Embryonic facial prominence (tissue), 1 donor: ENCODE data around the gene ALDH5A1.

Source experiments
- DNase-seq: peaks from one replicate; pipeline ENCODE4 v3.0.0-alpha.2; 2016; ENCODE audit errors: extremely low spot score

Gene ALDH5A1

DNA sequence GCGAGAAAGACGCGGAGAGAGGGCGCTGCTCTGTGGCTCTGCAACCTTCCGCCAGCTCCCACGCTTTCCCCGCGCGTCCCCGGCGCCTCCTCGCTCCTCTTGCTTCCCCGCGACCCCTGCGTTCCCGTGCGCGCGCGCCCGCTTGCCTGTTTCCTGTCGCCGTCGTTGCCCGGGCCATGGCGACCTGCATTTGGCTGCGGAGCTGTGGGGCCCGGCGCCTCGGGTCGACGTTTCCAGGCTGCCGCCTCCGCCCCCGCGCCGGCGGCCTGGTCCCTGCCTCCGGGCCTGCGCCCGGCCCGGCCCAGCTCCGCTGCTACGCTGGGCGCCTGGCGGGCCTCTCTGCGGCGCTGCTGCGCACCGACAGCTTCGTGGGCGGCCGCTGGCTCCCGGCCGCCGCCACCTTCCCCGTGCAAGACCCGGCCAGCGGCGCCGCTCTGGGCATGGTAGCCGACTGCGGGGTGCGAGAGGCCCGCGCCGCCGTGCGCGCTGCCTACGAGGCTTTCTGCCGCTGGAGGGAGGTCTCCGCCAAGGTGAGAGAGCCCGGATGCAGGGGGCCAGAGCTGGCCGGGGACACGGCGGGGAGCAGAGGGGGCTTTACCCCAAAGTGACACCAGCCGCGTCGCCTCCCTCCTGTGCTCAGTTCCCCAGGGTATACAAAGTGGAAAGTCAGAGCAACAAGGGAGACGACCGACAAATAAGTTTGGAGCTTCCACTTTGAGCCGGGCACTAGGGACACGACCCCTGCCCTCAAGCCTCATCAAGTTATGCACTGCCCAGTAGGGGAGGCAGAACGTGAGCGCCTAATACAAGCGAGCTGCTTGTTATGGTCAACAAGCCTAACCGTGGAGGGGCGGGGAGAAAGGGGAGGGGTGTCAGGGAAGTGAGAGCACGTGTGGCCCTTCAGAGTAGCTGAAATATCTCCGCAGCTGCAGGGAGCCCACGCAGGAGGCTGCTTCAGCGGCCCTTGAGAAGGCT, at the start of gene ALDH5A1:
ALDH5A1 (plus strand) TSS at position 149 of the 975 bp plus-strand sequence; CDS start at position 177, 28 bp downstream.
- DNase-seq = peak; percentile 25

GRCh38 chr6:24445704-24446103, 49.1 kb upstream of the ALDH5A1 start:
- no peak for DNase-seq

GRCh38 chr6:24446670-24447069, 48.1 kb upstream of the ALDH5A1 start:
- no peak for DNase-seq

GRCh38 chr6:24448396-24448795, 46.4 kb upstream of the ALDH5A1 start:
- no peak for DNase-seq

- DNase-seq = no peak
Measured at GRCh38 chr6:24448828-24449525, 45.8 kb upstream of the ALDH5A1 start.

- no peak for DNase-seq
Measured at GRCh38 chr6:24451581-24452388, 43.0 kb upstream of the ALDH5A1 start.

- no peak for DNase-seq
Measured at GRCh38 chr6:24453921-24454320, 40.8 kb upstream of the ALDH5A1 start.

GRCh38 chr6:24454452-24454851, 40.3 kb upstream of the ALDH5A1 start:
- DNase-seq = no peak

DNA sequence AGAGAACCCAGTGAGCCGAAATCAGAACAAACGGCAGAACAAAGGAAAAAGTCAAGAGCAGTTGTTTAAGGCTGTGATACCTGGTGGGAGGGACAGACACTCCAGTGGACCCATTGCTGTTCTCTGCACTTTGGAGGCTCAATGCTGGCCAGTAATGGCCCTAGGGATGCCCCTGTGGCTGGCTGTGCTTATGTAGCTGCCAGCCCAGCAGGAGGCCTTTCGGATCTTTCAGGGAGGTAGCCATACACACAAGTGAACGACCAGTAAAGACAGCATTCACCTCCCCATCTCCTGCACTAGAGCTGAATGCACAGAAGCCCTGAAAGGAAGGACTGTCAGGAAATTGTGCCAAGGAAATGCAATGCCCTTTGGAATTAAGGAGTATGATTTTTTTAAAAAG, 39.7 kb upstream of the ALDH5A1 start:
- DNase-seq = no peak

GRCh38 chr6:24458134-24458533, 36.6 kb upstream of the ALDH5A1 start:
- no peak for DNase-seq

- DNase-seq = no peak
Measured at GRCh38 chr6:24458941-24459340, 35.8 kb upstream of the ALDH5A1 start.

- no peak for DNase-seq
Measured at GRCh38 chr6:24460966-24461365, 33.8 kb upstream of the ALDH5A1 start.

DNA sequence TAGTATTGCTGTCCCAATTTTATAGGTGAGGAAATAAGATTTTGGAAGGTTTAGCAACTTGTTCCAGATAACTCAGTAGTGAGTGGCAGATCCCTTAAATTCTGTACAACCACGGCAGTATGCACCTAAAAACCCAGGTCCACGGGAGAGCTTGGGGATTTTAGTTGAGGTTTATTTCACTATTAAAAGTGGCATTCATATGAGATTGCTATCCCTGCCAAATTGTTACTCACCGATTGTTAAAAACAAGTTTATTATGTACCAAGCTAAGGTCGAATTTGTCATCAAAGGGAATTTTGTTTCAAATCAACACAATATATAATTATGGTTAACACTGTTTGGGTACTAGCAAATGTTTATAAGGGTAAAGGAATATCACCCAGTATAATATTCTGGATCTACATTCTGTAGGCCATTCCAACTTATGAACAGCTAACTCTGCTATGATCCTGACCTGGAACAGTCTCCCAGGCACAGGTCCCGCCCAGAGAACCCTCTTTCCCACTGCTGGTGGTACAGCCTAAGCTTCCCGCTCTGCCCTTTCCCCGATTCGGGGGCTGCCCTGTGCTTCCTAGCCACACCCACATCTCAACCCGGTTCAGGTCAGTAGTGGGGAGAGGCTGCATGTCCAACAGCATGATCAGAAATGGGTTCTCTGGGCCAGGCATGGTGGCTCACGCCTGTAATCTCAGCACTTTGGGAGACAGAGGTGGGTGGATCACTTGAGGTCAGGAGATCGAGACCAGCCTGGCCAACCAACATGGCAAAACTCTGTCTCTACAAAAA, 30.3 kb upstream of the ALDH5A1 start:
- DNase-seq = no peak

DNA sequence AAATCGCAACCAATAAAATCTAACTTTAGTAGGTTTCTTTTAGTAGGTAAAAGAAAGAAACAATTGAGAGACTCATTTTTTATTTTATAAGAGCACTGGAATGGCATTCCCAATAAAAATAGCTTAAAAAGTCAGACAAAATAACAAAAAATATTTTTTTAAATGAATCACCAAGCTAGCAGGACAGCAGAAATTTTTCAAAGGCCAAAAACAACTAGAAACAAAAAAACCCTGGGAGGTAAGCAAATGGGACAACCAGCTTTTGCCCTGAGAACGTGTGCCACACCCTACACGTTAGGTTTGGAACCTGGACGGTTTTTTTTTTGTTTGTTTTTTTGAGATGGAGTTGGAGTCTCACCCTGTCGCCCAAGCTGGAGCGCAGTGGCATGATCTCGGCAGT, 25.0 kb upstream of the ALDH5A1 start:
- no peak for DNase-seq

GRCh38 chr6:24472181-24472580, 22.6 kb upstream of the ALDH5A1 start:
- no peak for DNase-seq

GRCh38 chr6:24476631-24477030, 18.1 kb upstream of the ALDH5A1 start:
- DNase-seq = no peak

GRCh38 chr6:24477070-24477469, 17.7 kb upstream of the ALDH5A1 start:
- DNase-seq = no peak

DNA sequence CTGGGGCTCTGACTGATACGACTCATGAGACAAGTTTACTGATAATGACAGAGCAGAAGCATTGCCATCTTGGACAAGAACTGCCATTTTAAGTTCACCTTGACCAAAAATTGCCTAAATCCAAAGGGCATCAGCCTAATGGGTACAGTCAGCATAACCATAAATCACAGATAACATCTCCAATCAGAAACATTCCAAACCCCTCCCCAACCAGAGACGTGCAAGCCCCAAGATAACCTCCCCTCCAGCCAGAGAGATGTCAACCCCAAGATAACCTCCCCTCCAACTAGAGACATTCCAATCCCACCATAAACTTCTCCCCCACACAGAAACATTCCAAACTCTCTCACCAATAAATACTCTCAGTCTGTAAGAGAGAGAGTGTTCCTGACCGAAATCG, 15.9 kb upstream of the ALDH5A1 start:
- no peak for DNase-seq

- DNase-seq = no peak
Measured at GRCh38 chr6:24480705-24481104, 14.1 kb upstream of the ALDH5A1 start.

DNA sequence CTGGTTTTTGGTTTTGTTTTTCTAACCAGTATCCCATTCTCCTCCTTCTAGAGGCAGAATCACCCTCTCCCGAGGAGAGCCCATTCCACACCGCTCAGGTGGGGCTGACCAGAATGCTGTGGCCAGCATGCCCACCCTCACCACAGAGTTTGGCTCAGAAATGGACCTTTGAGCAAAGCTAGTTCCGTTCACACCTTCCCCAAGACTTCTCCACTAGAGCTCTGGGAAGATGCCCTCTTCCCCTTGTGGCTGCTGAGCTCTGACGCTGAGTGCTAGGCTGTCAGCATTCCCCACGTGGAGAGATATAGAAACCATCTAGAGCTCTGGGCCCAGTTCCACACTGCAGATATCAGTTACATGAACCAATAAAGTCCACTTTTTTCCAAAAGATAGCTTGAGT, 13.3 kb upstream of the ALDH5A1 start:
- no peak for DNase-seq

DNA sequence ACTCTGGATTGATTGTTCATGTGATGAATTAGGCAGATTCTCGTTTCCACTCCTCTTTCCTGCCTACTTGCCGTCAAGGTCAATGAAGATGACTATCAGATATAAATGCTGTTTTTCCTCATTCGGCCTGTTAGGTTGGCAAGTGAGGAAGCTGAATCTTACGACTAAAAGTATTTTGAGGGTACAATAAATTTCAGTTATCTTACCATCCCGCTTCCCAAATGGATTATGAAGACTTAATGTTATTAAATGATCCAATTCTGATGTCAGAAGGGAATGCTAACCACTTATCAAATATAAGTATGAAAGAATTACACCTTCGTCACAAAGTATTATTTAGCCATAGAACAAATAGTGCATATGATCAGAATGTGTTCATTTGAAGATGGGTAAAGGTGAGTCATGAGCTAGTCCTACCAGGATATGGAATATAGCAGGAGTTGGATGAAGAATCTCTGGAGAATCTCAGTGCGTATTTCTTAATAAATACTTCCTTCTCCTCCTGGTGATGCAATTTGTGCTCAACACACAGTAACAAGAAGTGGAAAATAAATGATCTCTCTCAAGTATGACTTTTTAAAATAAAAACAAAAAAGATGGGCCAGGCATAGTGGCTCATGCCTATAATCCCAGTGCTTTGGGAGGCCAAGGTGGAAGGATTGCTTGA, 10.0 kb upstream of the ALDH5A1 start:
- no peak for DNase-seq
